ENCODE measurements around the gene HIPK3. TPM values are rescaled to one million over a fixed set of nuclear protein-coding genes. Genes with fewer than 3 reads are reported as not detected.
"Not testable (repeated sequence)": the region's sequence is repeated elsewhere in the genome, so short reads cannot be mapped to it uniquely, and the experiment has no call there.

Gene HIPK3
- total RNA-seq, 1 donor from 2014 or later, result 100 TPM

DNA sequence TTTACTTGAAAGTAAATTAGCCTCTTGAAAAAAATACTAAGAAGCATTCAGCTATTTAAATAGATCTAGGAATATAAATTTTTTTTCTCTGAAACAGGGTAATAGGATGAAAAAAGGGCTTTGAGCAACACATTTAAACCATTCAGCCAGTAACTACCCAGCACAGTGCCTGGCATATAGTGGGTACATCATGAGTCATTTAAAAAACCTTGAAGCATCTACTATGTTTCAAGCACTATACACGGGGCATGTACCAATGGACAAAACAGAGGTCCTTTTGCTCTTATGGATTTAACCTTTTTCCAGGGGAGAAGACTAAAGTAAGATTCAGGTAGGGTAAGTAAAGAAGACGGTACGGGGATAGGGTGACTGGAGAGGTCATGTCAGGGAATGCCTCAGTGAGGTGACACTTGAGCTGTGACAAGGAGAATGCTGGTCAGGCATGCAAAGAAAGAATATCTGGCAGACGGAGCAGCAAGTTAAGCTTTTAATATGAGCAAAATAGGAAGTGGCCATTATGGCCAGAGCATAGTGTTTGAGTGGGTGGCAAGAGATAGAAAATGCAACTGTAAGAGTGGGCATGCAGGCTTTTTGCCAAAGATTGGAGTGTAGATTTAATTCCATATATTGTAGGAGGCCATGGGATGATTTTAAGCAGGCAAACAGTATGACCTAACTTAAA, 101.1 kb downstream of the HIPK3 start:
- TF ChIP-seq, protein P1, sequence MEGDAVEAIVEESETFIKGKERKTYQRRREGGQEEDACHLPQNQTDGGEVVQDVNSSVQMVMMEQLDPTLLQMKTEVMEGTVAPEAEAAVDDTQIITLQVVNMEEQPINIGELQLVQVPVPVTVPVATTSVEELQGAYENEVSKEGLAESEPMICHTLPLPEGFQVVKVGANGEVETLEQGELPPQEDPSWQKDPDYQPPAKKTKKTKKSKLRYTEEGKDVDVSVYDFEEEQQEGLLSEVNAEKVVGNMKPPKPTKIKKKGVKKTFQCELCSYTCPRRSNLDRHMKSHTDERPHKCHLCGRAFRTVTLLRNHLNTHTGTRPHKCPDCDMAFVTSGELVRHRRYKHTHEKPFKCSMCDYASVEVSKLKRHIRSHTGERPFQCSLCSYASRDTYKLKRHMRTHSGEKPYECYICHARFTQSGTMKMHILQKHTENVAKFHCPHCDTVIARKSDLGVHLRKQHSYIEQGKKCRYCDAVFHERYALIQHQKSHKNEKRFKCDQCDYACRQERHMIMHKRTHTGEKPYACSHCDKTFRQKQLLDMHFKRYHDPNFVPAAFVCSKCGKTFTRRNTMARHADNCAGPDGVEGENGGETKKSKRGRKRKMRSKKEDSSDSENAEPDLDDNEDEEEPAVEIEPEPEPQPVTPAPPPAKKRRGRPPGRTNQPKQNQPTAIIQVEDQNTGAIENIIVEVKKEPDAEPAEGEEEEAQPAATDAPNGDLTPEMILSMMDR (IDR thresholded peaks at IDR 0.05; ENCODE audit: insufficient read depth, low read length, severe bottlenecking), result no peak
- no peak for DNase-seq (ENCODE audit: low read depth)
- Histone ChIP-seq H3K27me3 (ENCODE audit: control insufficient read depth, insufficient read depth, low read length) (no peaks in the 10 kb centered on the region), H3K36me3 (ENCODE audit: control insufficient read depth, insufficient read depth, low read length) (peaks cover under 1% of the 10 kb centered on the region), H3K4me3 (ENCODE audit: low read depth, low read length) (no peak overlapping the region)
- no peak for FAIRE-seq

GRCh38 chr11:33360642-33361041, 103.5 kb downstream of the HIPK3 start:
- Histone ChIP-seq H3K27me3 (ENCODE audit: control insufficient read depth, insufficient read depth, low read length) (no peaks in the 10 kb centered on the region), H3K36me3 (ENCODE audit: control insufficient read depth, insufficient read depth, low read length) (no peaks in the 10 kb centered on the region), H3K4me3 (ENCODE audit: low read depth, low read length) (no peak overlapping the region)
- DNase-seq (ENCODE audit: low read depth), result no peak
- TF ChIP-seq, protein P1 (IDR thresholded peaks at IDR 0.05; ENCODE audit: insufficient read depth, low read length, severe bottlenecking), result no peak
- FAIRE-seq, result no peak

GRCh38 chr11:33362051-33362910, 105.1 kb downstream of the HIPK3 start:
- FAIRE-seq, result no peak
- no peaks in the 10 kb centered on the region for H3K36me3 ChIP-seq (ENCODE audit: control insufficient read depth, insufficient read depth, low read length)
- no peaks in the 10 kb centered on the region for H3K27me3 ChIP-seq (ENCODE audit: control insufficient read depth, insufficient read depth, low read length)
- DNase-seq (ENCODE audit: low read depth), result peak; percentile 39
- TF ChIP-seq, protein P1 (IDR thresholded peaks at IDR 0.05; ENCODE audit: insufficient read depth, low read length, severe bottlenecking), result peak; percentile 22
- no peak overlapping the region for H3K4me3 ChIP-seq (ENCODE audit: low read depth, low read length)

GRCh38 chr11:33366918-33367317, 109.7 kb downstream of the HIPK3 start:
- TF ChIP-seq, protein P1 (IDR thresholded peaks at IDR 0.05; ENCODE audit: insufficient read depth, low read length, severe bottlenecking), result no peak
- Histone ChIP-seq H3K36me3 (ENCODE audit: control insufficient read depth, insufficient read depth, low read length) (no peaks in the 10 kb centered on the region), H3K27me3 (ENCODE audit: control insufficient read depth, insufficient read depth, low read length) (no peaks in the 10 kb centered on the region), H3K4me3 (ENCODE audit: low read depth, low read length) (no peak overlapping the region)
- DNase-seq (ENCODE audit: low read depth) (no peak), FAIRE-seq (no peak)

DNA sequence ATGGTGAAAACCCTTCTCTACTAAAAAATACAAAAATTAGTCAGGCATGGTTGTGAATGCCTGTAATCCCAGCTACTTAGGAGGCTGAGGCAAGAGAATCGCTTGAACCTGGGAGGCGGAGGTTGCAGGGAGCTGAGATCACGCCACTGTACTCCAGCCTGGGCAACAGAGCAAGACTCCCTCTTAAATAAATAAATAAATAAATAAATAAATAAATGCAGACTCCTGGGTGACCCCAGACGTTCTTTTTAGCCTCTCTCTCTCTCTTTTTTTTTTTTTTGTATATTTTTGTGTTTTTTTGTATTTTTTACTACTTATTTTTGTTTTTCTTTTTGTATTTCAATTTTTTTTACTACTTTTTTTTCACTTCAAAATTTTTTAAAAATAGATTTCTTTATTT, 111.3 kb downstream of the HIPK3 start:
- H3K36me3 ChIP-seq (ENCODE audit: control insufficient read depth, insufficient read depth, low read length); DNase-seq (ENCODE audit: low read depth); FAIRE-seq; H3K4me3 ChIP-seq (ENCODE audit: low read depth, low read length); H3K27me3 ChIP-seq (ENCODE audit: control insufficient read depth, insufficient read depth, low read length): not testable (repeated sequence)

- DNase-seq (ENCODE audit: low read depth) (no peak), FAIRE-seq (no peak)
- TF ChIP-seq, protein P1 (IDR thresholded peaks at IDR 0.05; ENCODE audit: insufficient read depth, low read length, severe bottlenecking), result no peak
- H3K27me3 ChIP-seq (ENCODE audit: control insufficient read depth, insufficient read depth, low read length), result no peaks in the 10 kb centered on the region
- H3K36me3 ChIP-seq (ENCODE audit: control insufficient read depth, insufficient read depth, low read length), result no peaks in the 10 kb centered on the region
- no peak overlapping the region for H3K4me3 ChIP-seq (ENCODE audit: low read depth, low read length)
These were observed 111.8 kb downstream of the HIPK3 start for GRCh38 chr11:33368931-33369330.
